Measurements from ENCODE around the gene LPGAT1. TPM values are rescaled to one million over a fixed set of nuclear protein-coding genes. Genes with fewer than 3 reads are reported as not detected.

Gene LPGAT1
- total and polyA plus RNA-seq, 2 donors (not counting 3 experiments of a cell fraction or from before 2014, with no cell fraction given) = 6.1 to 46.0 TPM

DNA sequence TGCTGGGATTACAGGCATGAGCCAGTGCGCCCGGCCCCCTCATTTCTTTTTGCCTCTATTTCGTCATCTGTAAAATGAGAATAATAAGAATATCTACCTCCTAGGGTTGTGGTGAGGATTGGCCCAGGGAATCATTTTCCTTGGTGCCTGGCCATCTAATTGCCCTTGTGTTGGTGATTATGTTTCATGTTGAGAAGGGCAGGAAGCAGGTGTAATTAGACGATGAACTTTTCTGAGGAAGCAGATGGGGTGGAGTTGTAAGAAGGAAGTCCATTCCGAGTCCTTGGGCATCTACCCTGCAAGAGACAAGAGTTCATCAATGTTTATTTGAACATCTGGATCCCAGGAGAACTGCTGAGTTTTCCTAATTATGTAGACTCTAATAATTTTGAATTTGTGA lies 116.4 kb downstream of the LPGAT1 start:
- no peaks in the 10 kb centered on the region for H3K4me1 ChIP-seq (ENCODE audit: control insufficient read depth, extremely low read depth, insufficient read depth, low read length)
- no peak overlapping the region for H3K4me2 ChIP-seq (ENCODE audit: insufficient read depth, low read length)
- no peak overlapping the region for H3K9ac ChIP-seq (replicated peaks; ENCODE audit: extremely low read depth, insufficient read depth, low read length)
- intact Hi-C loops (cut with micrococcal nuclease) = no loop called here
- H3K4me3 ChIP-seq (replicated peaks in 1 of 3; ENCODE audit: insufficient read depth in 1 of 3, low read depth in 1 of 3, low read length in 3 of 3) = no peak overlapping the region
- H3K9me3 ChIP-seq (replicated peaks; ENCODE audit: control insufficient read depth, insufficient read depth, low read length) = no peaks in the 10 kb centered on the region
- DNase-seq (ENCODE audit: low read depth, low spot score) (no peak), FAIRE-seq (no peak)
- dilution Hi-C loops (cut with MboI; ENCODE audit: extremely low pct_ligation_motif_present, low sequenced_read_pairs) = no loop called here
- ChIA-PET CTCF (no interaction called here), POLR2A (no interaction called here)
- TF ChIP-seq FOS (IDR thresholded peaks at IDR 0.05; ENCODE audit: borderline replicate concordance, insufficient read depth, low read length) = no peak
- no peak for TF ChIP-seq POLR2A (IDR thresholded peaks at IDR 0.05; ENCODE audit: low read depth, low read length)
- TF ChIP-seq MYC (IDR thresholded peaks at IDR 0.05; ENCODE audit: low read depth, low read length) = no peak
- TF ChIP-seq, protein P1, sequence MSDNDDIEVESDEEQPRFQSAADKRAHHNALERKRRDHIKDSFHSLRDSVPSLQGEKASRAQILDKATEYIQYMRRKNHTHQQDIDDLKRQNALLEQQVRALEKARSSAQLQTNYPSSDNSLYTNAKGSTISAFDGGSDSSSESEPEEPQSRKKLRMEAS (IDR thresholded peaks at IDR 0.05; ENCODE audit: insufficient read depth, insufficient read length) = no peak
- no peak for TF ChIP-seq POLR2AphosphoS5 (IDR thresholded peaks at IDR 0.05; ENCODE audit: insufficient read depth, low read depth, low read length)
- TF ChIP-seq EZH2 (IDR thresholded peaks at IDR 0.05; ENCODE audit: borderline replicate concordance, low read depth, low read length, severe bottlenecking) = no peak
- no peak for TF ChIP-seq JUN (IDR thresholded peaks at IDR 0.05; ENCODE audit: borderline replicate concordance, insufficient read depth, insufficient read length, low read depth)
- no peak for TF ChIP-seq GATA2 (IDR thresholded peaks at IDR 0.05; ENCODE audit: insufficient read depth, insufficient read length, low read depth, low read length)
- TF ChIP-seq, protein P2, sequence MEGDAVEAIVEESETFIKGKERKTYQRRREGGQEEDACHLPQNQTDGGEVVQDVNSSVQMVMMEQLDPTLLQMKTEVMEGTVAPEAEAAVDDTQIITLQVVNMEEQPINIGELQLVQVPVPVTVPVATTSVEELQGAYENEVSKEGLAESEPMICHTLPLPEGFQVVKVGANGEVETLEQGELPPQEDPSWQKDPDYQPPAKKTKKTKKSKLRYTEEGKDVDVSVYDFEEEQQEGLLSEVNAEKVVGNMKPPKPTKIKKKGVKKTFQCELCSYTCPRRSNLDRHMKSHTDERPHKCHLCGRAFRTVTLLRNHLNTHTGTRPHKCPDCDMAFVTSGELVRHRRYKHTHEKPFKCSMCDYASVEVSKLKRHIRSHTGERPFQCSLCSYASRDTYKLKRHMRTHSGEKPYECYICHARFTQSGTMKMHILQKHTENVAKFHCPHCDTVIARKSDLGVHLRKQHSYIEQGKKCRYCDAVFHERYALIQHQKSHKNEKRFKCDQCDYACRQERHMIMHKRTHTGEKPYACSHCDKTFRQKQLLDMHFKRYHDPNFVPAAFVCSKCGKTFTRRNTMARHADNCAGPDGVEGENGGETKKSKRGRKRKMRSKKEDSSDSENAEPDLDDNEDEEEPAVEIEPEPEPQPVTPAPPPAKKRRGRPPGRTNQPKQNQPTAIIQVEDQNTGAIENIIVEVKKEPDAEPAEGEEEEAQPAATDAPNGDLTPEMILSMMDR (IDR thresholded peaks at IDR 0.05; ENCODE audit: extremely low read depth in 1 of 2, insufficient read depth in 1 of 2, low read depth in 1 of 2, low read length in 2 of 2) = no peak
- no peak overlapping the region for H2AFZ ChIP-seq (ENCODE audit: low read depth, low read length)
- H3K27me3 ChIP-seq (ENCODE audit: control insufficient read depth in 2 of 2, insufficient read depth in 2 of 2, low read length in 2 of 2) = no peaks in the 10 kb centered on the region
- H3K36me3 ChIP-seq (ENCODE audit: control insufficient read depth in 2 of 2, extremely low read depth in 1 of 2, insufficient read depth in 2 of 2, low read length in 2 of 2) = no peaks in the 10 kb centered on the region
- H3K9me1 ChIP-seq (replicated peaks; ENCODE audit: control insufficient read depth, extremely low read depth, insufficient read depth, low read length) = no peaks in the 10 kb centered on the region
- no peaks in the 10 kb centered on the region for H4K20me1 ChIP-seq (replicated peaks; ENCODE audit: control insufficient read depth, extremely low read depth, insufficient read depth, low read length)
- no TSS peak for BruUV-seq (replicated peaks)
- H3K79me2 ChIP-seq (ENCODE audit: control insufficient read depth, insufficient read depth, low read length) = no peaks in the 10 kb centered on the region
- no peak overlapping the region for H3K27ac ChIP-seq (ENCODE audit: insufficient read depth, low read depth, low read length)
